Neural cell (in vitro differentiated cells): ENCODE results near the gene TNS3. TPM values are rescaled to one million over a fixed set of nuclear protein-coding genes. Genes with fewer than 3 reads are reported as not detected.

ENCODE experiments used
- H2AFZ ChIP-seq: fragments of 200-600, 300-800 bp; sonication (generic), shearing (Covaris generic); 2 replicates; pipeline ENCODE4 v1.6.0; 2014; ENCODE audit warnings: low read depth, mild to moderate bottlenecking, antibody characterized with exemption, low read length, moderate library complexity
- H3F3A ChIP-seq: fragments of 200-600 bp; shearing (Covaris generic); 2 replicates; pipeline ENCODE4 v1.6.1; 2016; ENCODE audit warnings: mild to moderate bottlenecking, moderate library complexity, mixed read lengths, antibody characterized with exemption, low read length; ENCODE audit not compliant: insufficient read depth, poor library complexity, severe bottlenecking
- H3K27ac ChIP-seq: fragments of 200-600, 300-800 bp; sonication (generic), shearing (Covaris generic); 2 replicates; pipeline ENCODE4 v1.5.1; 2014; ENCODE audit warnings: mild to moderate bottlenecking, low read length, moderate library complexity
- H3K27me3 ChIP-seq: fragments of 300-800, 200-600 bp; sonication (generic), shearing (Covaris generic); 2 replicates; pipeline ENCODE4 v1.6.0; 2014; ENCODE audit warnings: mild to moderate bottlenecking, low read depth, low read length, moderate library complexity; ENCODE audit not compliant: insufficient read depth
- H3K36me3 ChIP-seq: fragments of 300-800, 200-600 bp; sonication (generic), shearing (Covaris generic); 2 replicates; pipeline ENCODE4 v1.5.1; 2014; ENCODE audit warnings: mild to moderate bottlenecking, antibody characterized with exemption, low read length, moderate library complexity; ENCODE audit not compliant: insufficient read depth
- H3K4me2 ChIP-seq: fragments of 300-800, 200-600 bp; sonication (generic), shearing (Covaris generic); 2 replicates; pipeline ENCODE4 v1.6.0; 2014; ENCODE audit warnings: mild to moderate bottlenecking, low read length
- H3K4me3 ChIP-seq: fragments of 300-800, 200-600 bp; sonication (generic), shearing (Covaris generic); 2 replicates; pipeline ENCODE4 v1.5.1; 2014; ENCODE audit warnings: mild to moderate bottlenecking, low read length, moderate library complexity
- H3K79me2 ChIP-seq: fragments of 200-600 bp; shearing (Covaris generic); replicated peaks from 2 replicates; pipeline ENCODE4 v1.6.0; 2014; ENCODE audit warnings: mild to moderate bottlenecking, low read length, moderate library complexity; ENCODE audit not compliant: insufficient read depth
- H3K9ac ChIP-seq: fragments of 300-800, 200-600 bp; sonication (generic), shearing (Covaris generic); 2 replicates; pipeline ENCODE4 v1.6.1; 2016; ENCODE audit warnings: mild to moderate bottlenecking, low read length, mixed read lengths
- H3K9me2 ChIP-seq: fragments of 200-600 bp; shearing (Covaris generic); 2 replicates; pipeline ENCODE4 v1.6.1; 2016; ENCODE audit warnings: mild to moderate bottlenecking, low read length, mixed read lengths; ENCODE audit not compliant: insufficient read depth
- H3K9me3 ChIP-seq: fragments of 200-600, 300-800 bp; sonication (generic), shearing (Covaris generic); 2 replicates; pipeline ENCODE4 v1.6.1; 2016; ENCODE audit warnings: mild to moderate bottlenecking, mixed run types, low read length, moderate library complexity, mixed read lengths
- H4K20me1 ChIP-seq: fragments of 200-600 bp; shearing (Covaris generic); 2 replicates; pipeline ENCODE4 v1.6.1; 2016; ENCODE audit warnings: mild to moderate bottlenecking, mixed run types; ENCODE audit not compliant: insufficient read depth
- EP300 ChIP-seq: fragments of 450-650 bp; conservative IDR thresholded peaks from 2 replicates; pipeline ENCODE4 v1.6.1; 2014; ENCODE audit warnings: antibody characterized with exemption, mild to moderate bottlenecking, moderate library complexity; ENCODE audit not compliant: poor library complexity, severe bottlenecking
- EZH2 ChIP-seq: fragments of 200-600, 300-800 bp; shearing (Covaris generic), sonication (generic); IDR thresholded peaks from 2 replicates; pipeline ENCODE4 v1.6.1; 2014; ENCODE audit warnings: antibody characterized with exemption, low read length, borderline replicate concordance, mild to moderate bottlenecking; ENCODE audit not compliant: insufficient read depth, poor library complexity, severe bottlenecking
- MXI1 ChIP-seq: fragments of 450-650 bp; conservative IDR thresholded peaks from 2 replicates; pipeline ENCODE4 v1.6.1; 2014; ENCODE audit warnings: antibody characterized with exemption, mild to moderate bottlenecking; ENCODE audit not compliant: poor library complexity, severe bottlenecking
- POLR2AphosphoS5 ChIP-seq: IDR thresholded peaks from 2 replicates; pipeline ENCODE4 v1.6.1; 2012
- RAD21 ChIP-seq: fragments of 450-650 bp; conservative IDR thresholded peaks from 2 replicates; pipeline ENCODE4 v1.6.1; 2014; ENCODE audit warnings: antibody characterized with exemption, mild to moderate bottlenecking, moderate library complexity
- SMC3 ChIP-seq: fragments of 450-650 bp; conservative IDR thresholded peaks from 2 replicates; pipeline ENCODE4 v1.6.1; 2014; ENCODE audit warnings: antibody characterized with exemption, mild to moderate bottlenecking, moderate library complexity; ENCODE audit not compliant: poor library complexity
- TAF1 ChIP-seq: IDR thresholded peaks from 2 replicates; pipeline ENCODE4 v1.6.1; 2012; ENCODE audit warnings: low read depth
- polyA plus RNA-seq: library from polyadenylated mRNA; depleted of rRNA; stranded (reverse); fragments of >200 nt; gene quantifications from 2 replicates; pipeline ENCODE4 v1.2.3, GENCODE V29; 2014
- TF ChIP-seq, protein P1 (sequence below): fragments of 450-650 bp; IDR thresholded peaks from 2 replicates; pipeline ENCODE4 v1.5.1; 2014; ENCODE audit warnings: antibody characterized with exemption, mild to moderate bottlenecking, moderate library complexity; ENCODE audit not compliant: poor library complexity, severe bottlenecking
- TF ChIP-seq, protein P2 (sequence below): IDR thresholded peaks from 2 replicates; pipeline ENCODE4 v1.6.1; 2012; ENCODE audit warnings: borderline replicate concordance

Gene TNS3
- polyA plus RNA-seq, 1 donor from 2014 or later = 0.58 TPM

DNA sequence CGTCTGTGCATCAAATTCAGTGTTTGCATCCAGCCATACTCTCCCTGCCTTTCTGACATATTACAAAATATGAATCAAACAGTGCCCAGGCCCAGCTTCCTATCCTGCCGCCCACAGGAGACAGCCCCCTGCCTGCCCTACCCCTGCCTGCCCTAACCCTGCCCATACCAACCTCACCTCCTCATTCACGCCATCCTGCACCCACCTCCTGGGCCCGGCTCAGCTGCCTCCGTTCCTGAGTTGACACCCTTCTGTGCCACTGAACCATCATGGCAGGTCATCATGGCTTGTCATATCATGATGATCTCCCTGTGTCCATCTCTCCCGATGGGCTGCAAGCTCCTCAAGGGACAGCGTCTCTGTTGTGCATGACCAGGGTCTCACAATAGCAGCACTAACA lies 72.3 kb downstream of the TNS3 start:
- Histone ChIP-seq H3K4me3 (no peak overlapping the region), H3K9me3 (no peaks in the 10 kb centered on the region), H4K20me1 (no peaks in the 10 kb centered on the region), H3F3A (no peaks in the 10 kb centered on the region), H3K4me2 (no peak overlapping the region), H3K79me2 (no peaks in the 10 kb centered on the region), H3K9ac (no peak overlapping the region), H3K9me2 (no peaks in the 10 kb centered on the region), H3K36me3 (no peaks in the 10 kb centered on the region), H3K27ac (no peak overlapping the region), H2AFZ (no peak overlapping the region), H3K27me3 (no peaks in the 10 kb centered on the region)
- TF ChIP-seq, protein P1, sequence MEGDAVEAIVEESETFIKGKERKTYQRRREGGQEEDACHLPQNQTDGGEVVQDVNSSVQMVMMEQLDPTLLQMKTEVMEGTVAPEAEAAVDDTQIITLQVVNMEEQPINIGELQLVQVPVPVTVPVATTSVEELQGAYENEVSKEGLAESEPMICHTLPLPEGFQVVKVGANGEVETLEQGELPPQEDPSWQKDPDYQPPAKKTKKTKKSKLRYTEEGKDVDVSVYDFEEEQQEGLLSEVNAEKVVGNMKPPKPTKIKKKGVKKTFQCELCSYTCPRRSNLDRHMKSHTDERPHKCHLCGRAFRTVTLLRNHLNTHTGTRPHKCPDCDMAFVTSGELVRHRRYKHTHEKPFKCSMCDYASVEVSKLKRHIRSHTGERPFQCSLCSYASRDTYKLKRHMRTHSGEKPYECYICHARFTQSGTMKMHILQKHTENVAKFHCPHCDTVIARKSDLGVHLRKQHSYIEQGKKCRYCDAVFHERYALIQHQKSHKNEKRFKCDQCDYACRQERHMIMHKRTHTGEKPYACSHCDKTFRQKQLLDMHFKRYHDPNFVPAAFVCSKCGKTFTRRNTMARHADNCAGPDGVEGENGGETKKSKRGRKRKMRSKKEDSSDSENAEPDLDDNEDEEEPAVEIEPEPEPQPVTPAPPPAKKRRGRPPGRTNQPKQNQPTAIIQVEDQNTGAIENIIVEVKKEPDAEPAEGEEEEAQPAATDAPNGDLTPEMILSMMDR = no peak
- TF ChIP-seq EZH2 = no peak
- no peak for TF ChIP-seq RAD21
- TF ChIP-seq, protein P2, sequence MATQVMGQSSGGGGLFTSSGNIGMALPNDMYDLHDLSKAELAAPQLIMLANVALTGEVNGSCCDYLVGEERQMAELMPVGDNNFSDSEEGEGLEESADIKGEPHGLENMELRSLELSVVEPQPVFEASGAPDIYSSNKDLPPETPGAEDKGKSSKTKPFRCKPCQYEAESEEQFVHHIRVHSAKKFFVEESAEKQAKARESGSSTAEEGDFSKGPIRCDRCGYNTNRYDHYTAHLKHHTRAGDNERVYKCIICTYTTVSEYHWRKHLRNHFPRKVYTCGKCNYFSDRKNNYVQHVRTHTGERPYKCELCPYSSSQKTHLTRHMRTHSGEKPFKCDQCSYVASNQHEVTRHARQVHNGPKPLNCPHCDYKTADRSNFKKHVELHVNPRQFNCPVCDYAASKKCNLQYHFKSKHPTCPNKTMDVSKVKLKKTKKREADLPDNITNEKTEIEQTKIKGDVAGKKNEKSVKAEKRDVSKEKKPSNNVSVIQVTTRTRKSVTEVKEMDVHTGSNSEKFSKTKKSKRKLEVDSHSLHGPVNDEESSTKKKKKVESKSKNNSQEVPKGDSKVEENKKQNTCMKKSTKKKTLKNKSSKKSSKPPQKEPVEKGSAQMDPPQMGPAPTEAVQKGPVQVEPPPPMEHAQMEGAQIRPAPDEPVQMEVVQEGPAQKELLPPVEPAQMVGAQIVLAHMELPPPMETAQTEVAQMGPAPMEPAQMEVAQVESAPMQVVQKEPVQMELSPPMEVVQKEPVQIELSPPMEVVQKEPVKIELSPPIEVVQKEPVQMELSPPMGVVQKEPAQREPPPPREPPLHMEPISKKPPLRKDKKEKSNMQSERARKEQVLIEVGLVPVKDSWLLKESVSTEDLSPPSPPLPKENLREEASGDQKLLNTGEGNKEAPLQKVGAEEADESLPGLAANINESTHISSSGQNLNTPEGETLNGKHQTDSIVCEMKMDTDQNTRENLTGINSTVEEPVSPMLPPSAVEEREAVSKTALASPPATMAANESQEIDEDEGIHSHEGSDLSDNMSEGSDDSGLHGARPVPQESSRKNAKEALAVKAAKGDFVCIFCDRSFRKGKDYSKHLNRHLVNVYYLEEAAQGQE = no peak
- TF ChIP-seq MXI1 = no peak
- no peak for TF ChIP-seq EP300
- TF ChIP-seq POLR2AphosphoS5 = no peak
- no peak for TF ChIP-seq SMC3
- TF ChIP-seq TAF1 = no peak

DNA sequence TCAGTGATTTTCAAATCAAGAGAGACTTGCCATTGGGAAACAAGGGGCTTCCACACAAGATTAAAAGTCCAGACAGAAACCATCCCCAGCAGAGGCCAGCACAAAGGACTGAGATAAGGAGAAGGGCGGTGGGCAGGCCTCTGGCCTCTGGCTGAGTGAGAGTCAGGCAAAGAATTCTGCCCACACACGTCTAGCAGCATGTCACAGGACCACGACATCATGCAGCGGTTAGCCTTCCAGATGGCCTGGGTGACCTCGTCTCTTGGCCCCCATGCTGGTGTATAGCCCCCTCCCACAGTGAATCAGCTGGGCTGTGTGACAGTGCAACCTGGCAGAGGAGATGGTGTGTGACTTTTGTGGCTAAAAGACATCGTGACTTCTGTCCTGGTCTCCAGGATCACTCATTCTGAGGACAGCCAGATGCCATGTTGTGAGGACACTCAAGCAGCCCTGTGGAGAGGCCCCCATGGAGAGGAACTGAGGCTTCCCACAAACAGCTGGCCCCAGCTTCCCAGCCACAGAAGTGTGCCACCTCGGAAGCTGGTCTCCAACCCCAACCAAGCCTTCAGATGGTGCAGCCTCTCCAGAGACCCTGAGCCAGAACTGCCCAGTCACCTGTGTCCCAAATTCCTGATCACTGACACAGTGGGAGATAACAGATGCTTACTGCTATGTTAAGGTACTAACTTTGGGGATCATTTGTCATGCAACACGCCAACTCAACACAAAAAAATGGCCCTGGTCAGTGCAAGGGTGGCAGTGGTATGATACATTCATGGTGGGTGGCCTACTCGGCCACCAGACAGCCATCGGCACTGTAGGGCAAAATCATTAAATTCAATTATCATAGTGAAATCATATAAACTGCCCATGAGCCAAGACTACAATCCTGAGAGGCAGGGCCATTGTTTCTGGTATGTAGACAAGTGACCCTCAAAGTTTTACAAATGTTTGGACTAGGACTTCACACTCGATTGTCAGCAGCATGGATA lies 73.2 kb downstream of the TNS3 start:
- H3K9me3 ChIP-seq = no peaks in the 10 kb centered on the region
- no peaks in the 10 kb centered on the region for H3K27me3 ChIP-seq
- no peaks in the 10 kb centered on the region for H3F3A ChIP-seq
- H3K27ac ChIP-seq = no peak overlapping the region
- no peak overlapping the region for H3K4me3 ChIP-seq
- no peak overlapping the region for H2AFZ ChIP-seq
- no peaks in the 10 kb centered on the region for H3K9me2 ChIP-seq
- H3K79me2 ChIP-seq = no peaks in the 10 kb centered on the region
- H4K20me1 ChIP-seq = no peaks in the 10 kb centered on the region
- no peak overlapping the region for H3K4me2 ChIP-seq
- TF ChIP-seq, protein P2 = no peak
- TF ChIP-seq, protein P1 = no peak
- TF ChIP-seq EP300 = no peak
- no peak for TF ChIP-seq POLR2AphosphoS5
- TF ChIP-seq TAF1 = no peak
- TF ChIP-seq MXI1 = no peak
- no peak for TF ChIP-seq EZH2
- TF ChIP-seq SMC3 = no peak
- TF ChIP-seq RAD21 = no peak
- H3K9ac ChIP-seq = no peak overlapping the region
- H3K36me3 ChIP-seq = no peaks in the 10 kb centered on the region
